Caki2 (cell line): Measurements from ENCODE around the gene CDC16. TPM values are rescaled to one million over a fixed set of nuclear protein-coding genes. Genes with fewer than 3 reads are reported as not detected.
"Not testable (repeated sequence)": the region's sequence is repeated elsewhere in the genome, so short reads cannot be mapped to it uniquely, and the experiment has no call there.

Experiments used
- DNase-seq: peaks from one replicate; pipeline ENCODE4 v3.0.0-alpha.2; 2015; ENCODE audit warnings: low read depth
- in situ Hi-C: cut with HindIII; loops from 2 replicates; pipeline ENCODE4 v1.10.0; 2016; ENCODE audit warnings: low sequenced_read_pairs, low pct_unique_long_range_greater_than_20kb, mixed read lengths
- total RNA-seq: library from RNA; depleted of rRNA; stranded (reverse); fragments of >200 nt; shearing (Covaris generic); gene quantifications from 2 replicates; pipeline ENCODE4 v1.2.3, GENCODE V29; 2014; ENCODE audit warnings: low replicate concordance; rRNA removed

Gene CDC16, protein sequence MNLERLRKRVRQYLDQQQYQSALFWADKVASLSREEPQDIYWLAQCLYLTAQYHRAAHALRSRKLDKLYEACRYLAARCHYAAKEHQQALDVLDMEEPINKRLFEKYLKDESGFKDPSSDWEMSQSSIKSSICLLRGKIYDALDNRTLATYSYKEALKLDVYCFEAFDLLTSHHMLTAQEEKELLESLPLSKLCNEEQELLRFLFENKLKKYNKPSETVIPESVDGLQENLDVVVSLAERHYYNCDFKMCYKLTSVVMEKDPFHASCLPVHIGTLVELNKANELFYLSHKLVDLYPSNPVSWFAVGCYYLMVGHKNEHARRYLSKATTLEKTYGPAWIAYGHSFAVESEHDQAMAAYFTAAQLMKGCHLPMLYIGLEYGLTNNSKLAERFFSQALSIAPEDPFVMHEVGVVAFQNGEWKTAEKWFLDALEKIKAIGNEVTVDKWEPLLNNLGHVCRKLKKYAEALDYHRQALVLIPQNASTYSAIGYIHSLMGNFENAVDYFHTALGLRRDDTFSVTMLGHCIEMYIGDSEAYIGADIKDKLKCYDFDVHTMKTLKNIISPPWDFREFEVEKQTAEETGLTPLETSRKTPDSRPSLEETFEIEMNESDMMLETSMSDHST
- 34.5 and 41.8 TPM in 2 replicates for total RNA-seq

DNA sequence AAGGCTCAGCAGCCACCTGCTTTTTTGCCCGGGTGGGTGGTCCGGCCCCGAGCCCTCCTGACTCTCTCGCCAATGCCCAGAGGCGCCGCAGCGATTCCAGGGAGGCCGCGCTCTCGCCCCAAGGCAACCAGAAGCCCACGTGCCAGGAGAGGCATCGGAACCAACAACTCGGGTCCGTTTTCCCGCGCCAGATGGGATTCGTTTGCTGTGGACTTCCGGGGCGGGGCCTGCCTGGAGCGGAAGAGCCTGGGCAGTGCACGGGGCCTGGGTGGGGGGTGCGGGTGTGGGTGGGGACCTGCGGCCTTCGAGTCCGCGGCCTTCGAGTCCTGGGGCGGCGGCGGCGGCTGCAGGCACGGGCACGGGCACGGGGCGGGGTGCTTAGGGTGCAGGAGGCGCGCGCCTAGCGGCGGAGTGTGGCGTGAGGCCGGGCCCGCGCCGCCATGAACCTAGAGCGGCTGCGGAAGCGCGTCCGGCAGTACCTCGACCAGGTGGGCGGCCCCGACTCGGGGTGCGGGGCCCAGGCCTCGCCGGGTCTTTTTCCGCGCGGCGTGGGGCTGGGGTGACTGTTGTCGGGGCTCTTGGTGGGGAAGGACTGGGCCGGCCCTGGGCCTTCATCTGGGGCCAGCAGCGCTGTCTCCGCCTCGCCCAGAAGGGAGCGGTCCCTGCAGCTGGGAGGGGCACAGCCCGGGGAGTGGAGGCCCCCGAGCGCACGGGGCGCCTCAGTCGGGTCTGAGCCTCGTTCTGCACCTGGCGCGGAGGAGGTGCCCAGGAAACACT, at the start of gene CDC16:
Gene CDC16, plus strand, starts transcription at position 253 of the 777 bp plus-strand sequence. Its CDS starts 188 bp downstream, at position 441.
- in situ Hi-C loops, result no loop called here
- DNase-seq, result peak; percentile 73

DNA sequence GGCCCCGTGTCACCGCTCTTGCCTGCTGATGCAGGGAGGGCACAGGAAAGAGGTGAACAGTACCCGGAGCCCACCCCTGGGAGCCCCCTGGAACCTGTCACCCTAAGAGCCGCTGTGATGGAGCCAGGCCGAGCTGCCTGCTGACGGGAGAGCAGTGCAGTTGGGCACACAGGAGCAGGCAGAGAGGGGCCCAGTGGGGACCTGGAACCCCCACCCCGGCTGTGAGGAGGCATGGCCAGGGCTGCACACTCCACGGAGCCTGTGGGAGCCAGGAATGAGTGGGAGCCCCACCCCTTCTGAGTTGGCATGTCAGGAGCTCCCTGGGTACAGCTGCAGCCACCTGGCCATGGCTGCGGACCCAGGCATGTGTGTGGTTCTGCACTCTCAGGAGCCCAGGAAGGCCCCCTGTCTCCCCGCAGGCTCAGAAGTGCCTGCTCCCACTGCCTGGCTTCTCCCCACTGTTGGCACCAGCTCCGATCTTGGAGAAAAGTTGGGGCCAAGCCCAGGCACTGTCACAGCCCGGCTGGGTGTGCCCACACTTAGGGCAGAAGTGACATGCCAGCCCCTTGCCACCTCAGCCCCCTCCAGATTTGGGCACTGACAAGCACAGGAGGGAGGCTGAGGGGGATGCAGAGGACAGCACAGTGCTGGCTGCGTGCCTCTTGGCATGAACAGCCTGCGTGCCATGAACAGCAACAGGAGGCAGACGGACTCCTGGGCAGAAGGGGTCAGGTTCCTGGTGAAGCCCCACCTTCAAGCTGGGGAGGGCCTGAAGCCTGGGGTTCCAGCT, 49.3 kb upstream of the CDC16 start:
- in situ Hi-C loops, result no loop called here
- DNase-seq, result no peak

DNA sequence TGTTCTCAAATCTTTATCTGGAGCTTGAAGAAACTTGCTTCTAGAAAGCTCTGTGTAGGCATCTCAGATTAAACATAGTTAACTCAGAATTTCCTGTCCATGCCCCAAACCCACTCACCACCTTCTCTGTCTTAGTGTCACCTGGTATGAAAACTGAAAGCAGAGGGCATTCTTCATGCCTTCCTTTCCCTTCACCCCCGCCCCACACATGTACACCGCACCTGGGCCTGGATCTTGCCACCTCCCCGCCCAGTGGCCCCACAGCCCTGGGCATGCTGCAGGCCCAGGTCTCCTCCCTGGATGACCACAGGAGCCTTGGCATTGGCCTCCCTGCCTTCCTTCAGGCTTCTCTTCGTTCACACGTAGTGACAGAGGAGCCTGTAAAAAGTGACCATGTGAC, 39.8 kb upstream of the CDC16 start:
- in situ Hi-C loops, result no loop called here
- no peak for DNase-seq

DNA sequence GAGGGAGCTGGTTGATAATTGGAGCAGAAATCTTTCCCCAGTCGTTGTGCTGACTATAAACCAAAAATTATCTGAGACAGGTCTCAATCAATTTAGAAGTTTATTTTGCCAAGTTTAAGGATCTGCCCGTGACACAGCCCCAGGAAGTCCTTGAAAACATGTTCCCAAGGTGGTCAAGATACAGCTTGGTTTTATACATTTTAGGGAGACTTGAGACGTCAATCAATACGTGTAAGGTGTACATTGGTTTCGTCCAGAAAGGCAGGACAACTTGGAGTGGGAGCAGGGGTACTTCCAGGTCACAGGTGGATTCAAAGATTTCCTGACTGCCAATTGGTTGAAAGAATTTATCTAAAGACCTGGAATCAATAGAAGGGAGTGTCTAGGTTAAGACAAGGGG, 38.1 kb upstream of the CDC16 start:
- DNase-seq, result no peak
- in situ Hi-C loops, result no loop called here

DNA sequence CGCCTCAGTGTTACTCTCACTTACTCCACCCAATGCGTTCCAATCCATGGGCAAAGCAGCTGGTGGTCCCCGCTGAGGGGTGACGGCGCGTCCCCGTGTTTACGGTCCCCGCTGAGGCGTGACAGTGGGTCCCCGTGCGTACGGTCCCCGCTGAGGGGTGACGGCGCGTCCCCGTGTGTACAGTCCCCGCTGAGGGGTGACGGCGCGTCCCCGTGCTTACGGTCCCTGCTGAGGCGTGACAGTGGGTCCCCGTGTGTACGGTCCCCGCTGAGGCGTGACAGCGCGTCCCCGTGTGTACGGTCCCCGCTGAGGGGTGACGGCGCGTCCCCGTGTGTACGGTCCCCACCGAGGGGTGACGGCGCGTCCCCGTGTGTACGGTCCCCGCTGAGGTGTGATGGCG, 36.1 kb upstream of the CDC16 start:
- DNase-seq, result no peak
- in situ Hi-C loops, result no loop called here

DNA sequence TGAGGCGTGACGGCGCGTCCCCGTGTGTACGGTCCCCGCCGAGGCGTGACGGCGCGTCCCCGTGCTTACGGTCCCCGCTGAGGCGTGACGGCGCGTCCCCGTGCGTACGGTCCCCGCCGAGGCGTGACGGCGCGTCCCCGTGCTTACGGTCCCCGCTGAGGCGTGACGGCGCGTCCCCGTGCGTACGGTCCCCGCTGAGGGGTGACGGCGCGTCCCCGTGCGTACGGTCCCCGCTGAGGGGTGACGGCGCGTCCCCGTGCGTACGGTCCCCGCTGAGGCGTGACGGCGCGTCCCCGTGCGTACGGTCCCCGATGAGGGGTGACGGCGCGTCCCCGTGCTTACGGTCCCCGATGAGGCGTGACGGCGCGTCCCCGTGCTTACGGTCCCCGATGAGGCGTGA, 35.2 kb upstream of the CDC16 start:
- in situ Hi-C loops, DNase-seq: not testable (repeated sequence)

DNA sequence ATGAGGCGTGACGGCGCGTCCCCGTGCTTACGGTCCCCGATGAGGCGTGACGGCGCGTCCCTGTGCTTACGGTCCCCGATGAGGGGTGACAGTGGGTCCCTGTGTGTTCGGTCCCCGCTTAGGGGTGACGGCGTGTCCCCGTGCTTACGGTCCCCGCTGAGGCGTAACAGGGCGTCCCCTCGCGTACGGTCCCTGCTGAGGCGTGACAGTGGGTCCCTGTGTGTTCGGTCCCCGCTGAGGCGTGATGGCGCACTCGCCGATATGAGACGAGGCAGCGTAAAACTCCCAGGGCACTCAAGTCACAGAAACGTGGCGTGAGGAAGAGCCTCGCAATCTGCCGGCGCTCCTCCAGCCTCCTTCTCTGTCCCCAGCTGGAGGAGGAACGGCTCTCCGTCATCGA, 34.7 kb upstream of the CDC16 start:
- in situ Hi-C loops, result no loop called here
- no peak for DNase-seq

DNA sequence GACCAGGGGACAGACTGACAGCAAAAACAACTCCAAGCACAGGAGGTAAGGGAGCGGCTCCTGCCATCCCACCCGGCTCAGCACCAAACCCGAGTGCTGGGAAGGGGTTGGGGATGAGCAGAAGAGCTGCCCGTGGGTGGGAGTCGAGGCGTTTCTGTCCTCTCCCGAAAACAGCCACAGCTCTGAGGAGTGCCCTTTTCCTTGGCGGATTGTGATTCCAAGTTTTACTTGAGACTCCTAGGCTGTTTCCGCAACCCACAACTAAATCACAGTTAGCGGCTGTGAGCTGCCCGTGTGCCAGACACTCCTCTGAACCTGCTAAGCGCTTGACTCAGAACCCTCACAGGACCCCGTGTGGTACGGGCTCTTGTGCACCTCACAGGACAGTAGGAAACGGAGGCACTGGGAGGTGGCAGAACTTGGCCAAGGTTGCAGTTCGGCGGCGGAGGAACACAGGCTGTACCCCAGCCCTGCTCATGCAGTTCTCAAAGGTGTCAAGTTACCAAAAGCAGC, 34.2 kb upstream of the CDC16 start:
- no peak for DNase-seq
- in situ Hi-C loops, result no loop called here

DNA sequence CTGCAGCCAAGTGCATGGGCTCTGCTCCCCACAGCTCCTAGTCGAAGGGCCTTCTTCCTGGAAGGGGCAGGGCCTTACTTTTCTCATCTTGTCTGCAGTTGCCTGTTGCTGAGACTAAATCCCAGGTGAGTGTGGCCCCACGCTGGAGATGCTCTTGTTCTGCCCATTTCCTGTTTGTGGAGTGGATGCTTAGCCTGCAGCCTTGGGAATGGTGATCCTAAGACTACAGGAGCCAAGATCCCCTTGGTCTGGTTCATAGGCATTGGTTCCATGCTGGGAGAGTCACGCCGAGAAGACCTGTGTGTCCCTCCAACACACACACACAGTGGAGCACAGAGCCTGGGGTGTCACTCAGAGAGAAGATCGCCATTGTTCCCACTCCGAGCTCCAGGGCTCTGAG, 32.1 kb upstream of the CDC16 start:
- DNase-seq, result no peak
- in situ Hi-C loops, result no loop called here

DNA sequence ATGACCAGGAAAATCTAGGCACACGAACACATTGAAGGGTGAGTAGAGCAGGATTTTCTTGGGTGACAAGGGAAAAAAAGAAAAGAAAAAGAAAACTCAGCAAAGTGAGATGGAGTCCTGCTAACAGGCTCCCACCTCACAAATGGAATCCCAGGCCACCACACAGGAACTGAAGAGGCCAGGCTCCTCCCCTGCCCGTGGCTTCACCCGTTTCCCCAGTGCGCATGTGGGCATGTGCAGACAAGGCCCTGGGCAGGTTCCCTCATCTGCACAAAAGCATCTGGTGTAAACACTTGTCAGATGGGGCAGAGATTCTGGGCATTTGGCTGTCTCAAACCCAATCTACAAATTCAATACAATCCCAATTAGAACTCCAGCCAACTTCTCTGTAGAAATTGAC, 31.2 kb upstream of the CDC16 start:
- DNase-seq, result no peak
- in situ Hi-C loops, result no loop called here

DNA sequence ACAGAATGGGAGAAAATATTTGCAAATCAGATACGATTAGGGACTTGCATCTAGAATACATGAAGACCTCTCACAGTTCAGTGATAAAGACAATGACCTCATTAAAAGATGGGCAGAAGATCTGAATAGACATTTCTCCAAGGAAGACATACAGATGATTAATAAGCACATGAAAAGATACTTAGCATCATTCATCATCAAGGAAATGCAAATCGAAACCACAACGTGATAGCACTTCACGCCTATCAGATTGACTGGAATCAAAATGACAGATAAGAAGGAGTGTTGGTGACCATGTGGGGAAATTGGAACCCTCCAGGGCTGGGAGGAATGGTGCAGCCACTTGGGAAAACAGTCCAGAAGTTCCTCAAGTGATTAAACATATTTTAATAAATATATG, 29.8 kb upstream of the CDC16 start:
- DNase-seq, result no peak
- in situ Hi-C loops, result no loop called here

DNA sequence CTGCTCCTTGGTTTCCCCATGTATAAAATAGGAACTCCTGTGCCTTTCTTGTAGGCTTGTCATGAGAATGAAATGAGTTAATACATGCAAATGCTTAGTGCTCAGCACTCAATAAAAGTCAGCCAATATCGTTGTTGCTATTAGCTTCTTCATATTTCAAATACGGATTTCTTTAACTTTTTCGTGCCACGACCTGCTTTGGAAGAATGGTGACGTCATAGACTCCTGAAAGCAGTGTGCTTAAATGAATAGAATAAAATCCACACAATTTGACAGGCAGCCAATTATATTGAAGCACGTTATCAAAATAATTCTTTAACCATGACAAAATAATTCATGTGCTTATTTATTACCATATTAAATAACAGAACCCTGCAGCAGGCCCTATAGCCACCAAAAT, 26.6 kb upstream of the CDC16 start:
- in situ Hi-C loops, result no loop called here
- DNase-seq, result no peak

DNA sequence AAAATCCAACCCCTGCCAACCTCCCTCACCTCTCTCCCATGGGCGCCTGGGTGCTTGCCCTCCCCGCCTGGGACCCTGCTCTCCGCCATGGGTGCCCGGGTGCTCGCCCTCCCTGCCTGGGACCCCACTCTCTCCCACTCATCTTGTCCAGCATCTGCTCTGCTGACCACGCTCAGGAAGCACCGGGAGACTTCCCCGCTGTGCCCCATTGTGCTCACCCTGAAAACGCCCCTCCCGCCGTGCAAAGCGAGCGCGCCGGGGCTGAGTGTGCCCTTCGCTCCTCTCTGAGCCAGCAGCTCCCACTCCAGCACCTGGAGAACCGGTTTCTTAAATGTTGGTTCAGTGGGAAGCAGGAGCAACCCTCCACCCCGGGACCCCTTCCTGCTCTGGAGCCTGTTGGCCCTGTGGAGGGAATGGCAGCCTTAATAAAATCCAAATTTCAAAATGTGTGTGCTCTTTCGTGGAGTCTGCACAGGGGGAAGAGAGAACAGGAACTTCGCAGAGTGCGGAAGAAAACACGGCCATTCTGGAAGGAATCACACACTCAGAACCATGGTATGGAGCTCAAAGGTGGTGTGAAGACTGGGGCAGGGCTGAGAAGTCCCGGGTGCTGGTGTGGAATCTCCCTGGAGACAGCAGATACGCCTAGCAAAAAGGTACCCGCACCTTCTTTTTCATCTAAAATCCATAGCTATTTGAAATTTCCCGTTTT, 23.1 kb upstream of the CDC16 start:
- in situ Hi-C loops, result no loop called here
- no peak for DNase-seq

DNA sequence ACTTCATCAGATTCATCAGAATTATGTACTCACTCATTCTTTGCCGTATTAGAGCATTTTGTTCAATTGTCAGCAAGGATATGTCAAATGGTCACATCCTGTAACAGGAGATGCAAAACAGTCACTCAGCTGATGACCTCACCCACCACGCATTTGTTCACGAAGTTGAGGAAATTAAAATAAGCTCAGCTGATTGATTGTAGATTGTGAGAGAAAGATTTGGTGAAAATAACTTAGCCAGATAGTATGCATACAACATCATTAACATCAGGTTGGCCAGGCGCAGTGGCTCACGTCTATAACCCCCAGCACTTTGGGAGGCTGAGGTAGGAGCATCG, 22.6 kb upstream of the CDC16 start:
- in situ Hi-C loops, result no loop called here
- DNase-seq, result no peak

DNA sequence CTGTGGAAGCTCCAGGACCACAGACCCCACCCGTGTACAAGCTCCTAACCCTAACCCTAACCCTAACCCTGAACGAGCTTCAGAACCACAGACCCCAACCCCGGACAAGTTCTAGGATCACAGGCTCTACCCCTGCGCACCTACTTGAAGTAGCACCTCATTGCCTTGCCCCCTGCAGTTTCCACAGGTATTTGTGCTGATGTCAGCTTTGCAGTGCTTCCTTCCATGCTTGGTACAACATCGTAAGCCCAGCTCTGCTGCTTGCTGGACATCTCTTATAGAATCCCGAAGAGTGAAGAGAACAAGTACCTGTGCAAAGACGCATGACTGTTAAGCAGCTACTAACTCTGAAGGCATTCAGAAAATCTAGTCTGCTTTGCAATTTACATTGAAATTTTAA, 20.7 kb upstream of the CDC16 start:
- DNase-seq, result no peak
- in situ Hi-C loops, result no loop called here

DNA sequence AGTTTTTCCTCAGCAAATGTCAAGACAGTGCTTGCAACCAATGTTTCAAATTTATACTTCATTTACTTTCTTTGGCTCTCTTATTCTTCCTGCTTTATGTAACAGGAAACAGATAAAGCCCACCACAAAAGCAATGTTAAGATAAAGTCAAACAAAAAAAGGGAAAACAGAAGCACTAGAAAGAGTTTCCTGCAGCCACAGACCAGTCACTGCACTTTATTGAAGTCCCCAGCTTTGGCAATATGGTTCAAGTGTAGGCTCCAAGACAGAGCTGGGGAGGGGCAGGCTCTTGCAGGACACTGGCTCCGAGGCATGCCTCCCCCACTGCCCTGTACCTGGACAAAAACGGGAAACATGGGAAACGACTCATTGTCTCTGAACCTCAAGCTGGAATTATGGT, 15.3 kb upstream of the CDC16 start:
- DNase-seq, result no peak
- in situ Hi-C loops, result no loop called here

DNA sequence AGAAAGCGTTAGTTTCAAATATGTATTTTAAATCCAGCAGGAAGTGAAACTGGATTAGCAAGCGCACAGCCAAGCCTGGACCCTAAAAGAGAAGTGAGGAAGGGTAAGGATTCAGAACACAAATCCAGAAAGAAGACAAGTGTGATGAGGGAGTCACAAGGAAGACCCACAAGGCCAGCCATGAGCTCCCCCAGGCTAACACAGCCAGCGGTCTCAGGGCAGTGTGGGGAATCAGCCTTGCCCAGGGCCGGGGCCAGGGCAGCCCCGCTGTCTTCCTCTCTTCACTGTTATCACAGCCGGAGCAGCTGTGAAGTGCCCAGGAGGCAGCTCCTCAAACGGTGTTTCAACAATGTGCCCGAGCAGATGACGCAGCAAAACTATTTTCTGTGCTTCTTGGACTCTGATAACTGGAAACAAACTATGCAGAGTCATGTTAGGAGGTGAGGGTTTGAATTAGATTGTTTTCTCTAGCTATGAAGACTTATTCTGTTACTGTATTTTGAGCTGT, 12.2 kb upstream of the CDC16 start:
- no peak for DNase-seq
- in situ Hi-C loops, result no loop called here

DNA sequence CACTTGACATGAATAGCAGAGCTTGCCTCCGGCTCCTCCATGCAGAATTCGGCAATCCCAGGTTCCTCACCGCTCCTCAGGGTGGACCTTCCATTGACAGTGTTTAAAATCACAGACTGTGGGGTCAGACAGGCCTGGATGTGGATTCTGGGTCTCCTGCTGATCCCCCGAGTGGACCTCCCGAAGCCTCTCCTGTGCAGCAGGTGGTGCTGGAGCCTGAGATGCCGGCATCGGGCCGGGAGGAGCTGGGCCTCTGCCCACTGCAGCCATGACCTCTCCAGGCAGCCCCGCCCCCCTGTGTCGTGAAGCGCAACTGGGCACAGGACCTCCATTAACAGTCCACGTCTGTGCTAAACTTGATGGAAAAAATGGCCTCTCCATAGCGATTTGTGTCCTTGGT, 10.5 kb upstream of the CDC16 start:
- in situ Hi-C loops, result no loop called here

More for the DNA sequence above, 10.5 kb upstream of the CDC16 start:
- DNase-seq, result no peak
